VCaP (cell line): ENCODE data around the gene ABHD4.
"Not testable (repeated sequence)": the region's sequence is repeated elsewhere in the genome, so short reads cannot be mapped to it uniquely, and the experiment has no call there.

Experiments used
- H3K27ac ChIP-seq: fragments of 450-650 bp; 2 replicates; pipeline ENCODE4 v1.5.1; 2017
- CTCF ChIP-seq: fragments of 450-650 bp; conservative IDR thresholded peaks from 2 replicates; pipeline ENCODE4 v1.5.1; 2017; ENCODE audit warnings: mild to moderate bottlenecking, moderate library complexity

The ABHD4 gene

GRCh38 chr14:22598099-22598895 is at the start of gene ABHD4:
Gene ABHD4 (plus strand): TSS chr14:22598300. CDS start chr14:22598307, 7 bp downstream.
- H3K27ac ChIP-seq, result peak within 1 kb of the TSS; percentile 85
- no peak for TF ChIP-seq CTCF

- H3K27ac ChIP-seq, result no peak overlapping the region
- no peak for TF ChIP-seq CTCF
Observed at GRCh38 chr14:22549324-22549962, 48.7 kb upstream of the ABHD4 start.

- no peak overlapping the region for H3K27ac ChIP-seq
- TF ChIP-seq CTCF, result no peak
Observed at GRCh38 chr14:22549981-22550673, 48.0 kb upstream of the ABHD4 start.

- H3K27ac ChIP-seq, result no peak overlapping the region
- no peak for TF ChIP-seq CTCF
Observed at GRCh38 chr14:22551605-22551997, 46.5 kb upstream of the ABHD4 start.

- TF ChIP-seq CTCF, result no peak
- no peak overlapping the region for H3K27ac ChIP-seq
Observed at GRCh38 chr14:22552001-22552826, 45.9 kb upstream of the ABHD4 start.

- TF ChIP-seq CTCF, result no peak
- H3K27ac ChIP-seq, result no peak overlapping the region
Observed at GRCh38 chr14:22552827-22553076, 45.3 kb upstream of the ABHD4 start.

- H3K27ac ChIP-seq, result no peak overlapping the region
- TF ChIP-seq CTCF, result no peak
Observed at GRCh38 chr14:22553445-22553844, 44.7 kb upstream of the ABHD4 start.

GRCh38 chr14:22553861-22554497 is 44.1 kb upstream of the ABHD4 start:
- not testable (repeated sequence) for H3K27ac ChIP-seq
